ENCODE data around the gene PYCR2. TPM values are rescaled to one million over a fixed set of nuclear protein-coding genes. Genes with fewer than 3 reads are reported as not detected.

Gene PYCR2
- total RNA-seq, 2 donors from 2014 or later = 34.0 to 61.6 TPM

GRCh38 chr1:225881959-225882693, 41.9 kb downstream of the PYCR2 start, which contains the start of gene TMEM63A:
Gene TMEM63A, minus strand, starts transcription at chr1:225882380. Its CDS starts 4,800 bp downstream, at chr1:225877580.
- TF ChIP-seq, protein P1, sequence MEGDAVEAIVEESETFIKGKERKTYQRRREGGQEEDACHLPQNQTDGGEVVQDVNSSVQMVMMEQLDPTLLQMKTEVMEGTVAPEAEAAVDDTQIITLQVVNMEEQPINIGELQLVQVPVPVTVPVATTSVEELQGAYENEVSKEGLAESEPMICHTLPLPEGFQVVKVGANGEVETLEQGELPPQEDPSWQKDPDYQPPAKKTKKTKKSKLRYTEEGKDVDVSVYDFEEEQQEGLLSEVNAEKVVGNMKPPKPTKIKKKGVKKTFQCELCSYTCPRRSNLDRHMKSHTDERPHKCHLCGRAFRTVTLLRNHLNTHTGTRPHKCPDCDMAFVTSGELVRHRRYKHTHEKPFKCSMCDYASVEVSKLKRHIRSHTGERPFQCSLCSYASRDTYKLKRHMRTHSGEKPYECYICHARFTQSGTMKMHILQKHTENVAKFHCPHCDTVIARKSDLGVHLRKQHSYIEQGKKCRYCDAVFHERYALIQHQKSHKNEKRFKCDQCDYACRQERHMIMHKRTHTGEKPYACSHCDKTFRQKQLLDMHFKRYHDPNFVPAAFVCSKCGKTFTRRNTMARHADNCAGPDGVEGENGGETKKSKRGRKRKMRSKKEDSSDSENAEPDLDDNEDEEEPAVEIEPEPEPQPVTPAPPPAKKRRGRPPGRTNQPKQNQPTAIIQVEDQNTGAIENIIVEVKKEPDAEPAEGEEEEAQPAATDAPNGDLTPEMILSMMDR (IDR thresholded peaks at IDR 0.05) = no peak
- DNase-seq = peak; percentile 95
- intact Hi-C loops (cut with DNase I) = no loop called here
- peaks cover 22% of the 10 kb centered on the region for H3K4me1 ChIP-seq
- peak within 1 kb of the TSS; percentile 73 for H3K4me3 ChIP-seq
- peak within 1 kb of the TSS; percentile 99 to 100 for H3K9ac ChIP-seq (ENCODE audit: low read depth in 2 of 2, low read length in 2 of 2)
- no peaks in the 10 kb centered on the region for H3K27me3 ChIP-seq
- H3K27ac ChIP-seq = peak within 1 kb of the TSS; percentile 95
- no peaks in the 10 kb centered on the region for H3K9me3 ChIP-seq
- no peaks in the 10 kb centered on the region for H3K36me3 ChIP-seq

- DNase-seq = peak; percentile 79
- intact Hi-C loops (cut with DNase I) = no loop called here
- H3K4me1 ChIP-seq = peaks cover 22% of the 10 kb centered on the region
Observed at GRCh38 chr1:225881081-225881958, 42.7 kb downstream of the PYCR2 start.

GRCh38 chr1:225880636-225881035, 43.4 kb downstream of the PYCR2 start:
- Histone ChIP-seq H3K4me3 (peak overlapping the region; percentile 73), H3K36me3 (no peaks in the 10 kb centered on the region), H3K9me3 (no peaks in the 10 kb centered on the region), H3K27me3 (no peaks in the 10 kb centered on the region), H3K4me1 (peaks cover 22% of the 10 kb centered on the region), H3K27ac (peak overlapping the region; percentile 95), H3K9ac (ENCODE audit: low read depth in 2 of 2, low read length in 2 of 2) (peak overlapping the region; percentile 48 to 100)
- peak; percentile 45 for DNase-seq
- TF ChIP-seq, protein P1 (IDR thresholded peaks at IDR 0.05) = no peak
- intact Hi-C loops (cut with DNase I) = no loop called here

More at GRCh38 chr1:225881081-225881958, 42.7 kb downstream of the PYCR2 start:
- Histone ChIP-seq H3K4me3 (peak overlapping the region; percentile 73), H3K9ac (ENCODE audit: low read depth in 2 of 2, low read length in 2 of 2) (peak overlapping the region; percentile 99 to 100), H3K9me3 (no peaks in the 10 kb centered on the region), H3K27ac (peak overlapping the region; percentile 95), H3K36me3 (no peaks in the 10 kb centered on the region), H3K27me3 (no peaks in the 10 kb centered on the region)
- TF ChIP-seq, protein P1 (IDR thresholded peaks at IDR 0.05) = no peak

- Histone ChIP-seq H3K36me3 (no peaks in the 10 kb centered on the region), H3K4me1 (peaks cover 22% of the 10 kb centered on the region), H3K4me3 (peak overlapping the region; percentile 73), H3K9me3 (no peaks in the 10 kb centered on the region), H3K27me3 (no peaks in the 10 kb centered on the region), H3K9ac (ENCODE audit: low read depth in 2 of 2, low read length in 2 of 2) (peak overlapping the region; percentile 51 to 100), H3K27ac (peak overlapping the region; percentile 95)
- DNase-seq = no peak
- TF ChIP-seq, protein P1 (IDR thresholded peaks at IDR 0.05) = no peak
- intact Hi-C loops (cut with DNase I) = no loop called here
Observed at GRCh38 chr1:225880222-225880588, 43.8 kb downstream of the PYCR2 start.

GRCh38 chr1:225879521-225880221, 44.4 kb downstream of the PYCR2 start:
- Histone ChIP-seq H3K27me3 (no peaks in the 10 kb centered on the region), H3K36me3 (no peaks in the 10 kb centered on the region), H3K27ac (peak overlapping the region; percentile 95), H3K9me3 (no peaks in the 10 kb centered on the region), H3K4me1 (peaks cover 22% of the 10 kb centered on the region), H3K4me3 (no peak overlapping the region), H3K9ac (ENCODE audit: low read depth in 2 of 2, low read length in 2 of 2) (peak overlapping the region; percentile 51 to 100)
- TF ChIP-seq, protein P1 (IDR thresholded peaks at IDR 0.05) = no peak
- intact Hi-C loops (cut with DNase I) = no loop called here
- DNase-seq = peak; percentile 81
